ENCODE data around the gene LCP2. TPM values are rescaled to one million over a fixed set of nuclear protein-coding genes. Genes with fewer than 3 reads are reported as not detected.

Gene LCP2
- total RNA-seq, 1 experiment from 2014 or later: 0.36 TPM

- intact Hi-C loops (cut with micrococcal nuclease; ENCODE audit: unreplicated experiment): no loop called here
- ATAC-seq (peak; percentile 40), DNase-seq (ENCODE audit: low read depth, low spot score) (no peak)
- Histone ChIP-seq H3K27me3 (ENCODE audit: control insufficient read depth, insufficient read depth, low read length) (no peaks in the 10 kb centered on the region; the same call in 1 of the 2 replicates), H3K9me3 (ENCODE audit: control insufficient read depth, insufficient read depth, low read depth, low read length) (no peaks in the 10 kb centered on the region), H3K36me3 (ENCODE audit: control insufficient read depth, insufficient read depth, low read length) (no peaks in the 10 kb centered on the region), H3K27ac (ENCODE audit: low read length) (no peak overlapping the region), H3K4me1 (ENCODE audit: control insufficient read depth, insufficient read depth, low read length) (no peaks in the 10 kb centered on the region), H3K4me3 (ENCODE audit: low read depth in 2 of 2, low read length in 2 of 2) (no peak overlapping the region)
- in situ Hi-C loops (cut with HindIII; ENCODE audit: low pct_unique_long_range_greater_than_20kb, low sequenced_read_pairs): no loop called here
- no TSS peak for BruUV-seq (replicated peaks)
- ChIA-PET CTCF (interaction anchor here (0.6 to 0.7 kb wide), 2 partner anchors 866 to 1664 kb away, joined by 3 to 4 read pairs; no protein-coding TSS in a partner anchor), POLR2A (interaction anchor here (0.6 kb wide), 1 partner anchor 152 kb away, joined by 5 read pairs; no protein-coding TSS in a partner anchor)
- TF ChIP-seq TCF7L2 (IDR thresholded peaks at IDR 0.05; ENCODE audit: low read depth, low read length) (no peak), CTCF (IDR thresholded peaks at IDR 0.05) (peak; percentile 34; the same call in 1 of the 2 replicates)
These were observed 23.4 kb downstream of the LCP2 start for GRCh38 chr5:170273968-170274710.

DNA sequence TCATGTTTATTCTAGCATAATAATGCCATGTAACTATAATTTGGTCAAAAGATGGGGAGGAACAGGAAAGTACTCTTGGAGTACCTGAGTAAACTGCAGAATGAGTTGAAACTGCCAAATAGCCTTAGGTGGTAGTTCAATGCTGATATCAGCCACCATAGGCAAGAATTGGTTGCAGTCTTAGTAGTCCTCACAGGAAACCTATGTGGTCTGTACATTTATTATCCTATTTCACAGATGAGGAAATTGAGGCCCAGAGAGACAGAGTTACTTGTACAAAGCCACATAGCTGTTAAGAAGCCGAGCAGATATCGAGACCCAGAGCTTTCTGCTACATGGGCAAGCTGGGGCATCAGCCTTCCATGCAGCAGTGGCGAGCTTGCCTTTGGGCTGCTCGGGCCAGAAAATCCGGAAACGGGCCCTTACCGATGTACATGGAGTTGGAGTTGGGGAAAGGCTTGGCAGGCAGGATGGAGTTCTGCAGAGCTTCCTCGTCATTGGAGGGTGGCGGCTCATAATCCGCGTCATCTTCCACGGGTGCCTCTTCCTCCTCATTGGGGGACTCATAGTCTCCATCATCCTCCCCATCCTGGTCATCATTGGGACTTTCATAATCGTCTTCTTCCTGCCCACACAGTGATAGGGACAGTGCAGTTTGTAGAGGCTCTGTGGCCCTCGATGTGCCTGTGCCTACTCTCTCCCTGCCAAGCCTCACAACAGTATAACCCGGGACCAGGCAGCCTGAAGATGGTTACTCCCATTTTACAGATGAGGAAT lies 27.1 kb downstream of the LCP2 start:
- ATAC-seq (no peak), DNase-seq (ENCODE audit: low read depth, low spot score) (no peak)
- no peaks in the 10 kb centered on the region for H3K9me3 ChIP-seq (ENCODE audit: control insufficient read depth, insufficient read depth, low read depth, low read length)
- no peak for TF ChIP-seq SIN3A (IDR thresholded peaks at IDR 0.05; ENCODE audit: borderline replicate concordance, insufficient read depth, low read depth, low read length)
- TF ChIP-seq TCF7L2 (IDR thresholded peaks at IDR 0.05; ENCODE audit: low read depth, low read length): no peak
- TF ChIP-seq CTCF (IDR thresholded peaks at IDR 0.05): no peak
- no peak overlapping the region for H3K27ac ChIP-seq (ENCODE audit: low read length)
- H3K36me3 ChIP-seq (ENCODE audit: control insufficient read depth, insufficient read depth, low read length): no peaks in the 10 kb centered on the region
- ChIA-PET CTCF (no interaction called here), POLR2A (no interaction called here)
- intact Hi-C loops (cut with micrococcal nuclease; ENCODE audit: unreplicated experiment) (no loop called here), in situ Hi-C loops (cut with HindIII; ENCODE audit: low pct_unique_long_range_greater_than_20kb, low sequenced_read_pairs) (no loop called here)
- H3K4me3 ChIP-seq (ENCODE audit: low read depth in 2 of 2, low read length in 2 of 2): no peak overlapping the region
- no TSS peak for BruUV-seq (replicated peaks)
- peaks cover 6% of the 10 kb centered on the region; the same call in 1 of the 2 replicates for H3K4me1 ChIP-seq (ENCODE audit: control insufficient read depth, insufficient read depth, low read length)
- H3K27me3 ChIP-seq (ENCODE audit: control insufficient read depth, insufficient read depth, low read length): peaks cover 11% of the 10 kb centered on the region

DNA sequence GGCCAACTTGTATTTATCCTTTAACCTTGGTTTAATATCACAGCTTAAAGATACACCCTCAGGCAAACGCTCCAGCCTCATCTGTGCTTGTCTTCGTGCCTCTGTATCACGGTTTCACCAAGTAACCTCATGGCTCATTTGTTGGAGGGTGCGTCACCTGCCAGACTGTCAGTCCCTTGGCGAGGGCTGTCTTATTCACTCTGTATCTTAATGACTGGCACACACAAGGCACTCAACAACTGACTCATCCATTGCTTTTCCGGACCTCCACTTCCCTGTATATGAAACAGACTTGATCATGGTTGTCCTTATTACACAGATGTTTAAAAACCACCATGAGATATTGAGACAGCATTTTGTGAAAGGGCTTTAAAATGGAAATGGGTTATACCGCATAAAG lies 28.0 kb downstream of the LCP2 start:
- Histone ChIP-seq H3K27ac (ENCODE audit: low read length) (no peak overlapping the region), H3K27me3 (ENCODE audit: control insufficient read depth, insufficient read depth, low read length) (peaks cover 14% of the 10 kb centered on the region), H3K4me1 (ENCODE audit: control insufficient read depth, insufficient read depth, low read length) (peaks cover 6% of the 10 kb centered on the region; the same call in 1 of the 2 replicates), H3K4me3 (ENCODE audit: low read depth in 2 of 2, low read length in 2 of 2) (no peak overlapping the region), H3K9me3 (ENCODE audit: control insufficient read depth, insufficient read depth, low read depth, low read length) (no peaks in the 10 kb centered on the region), H3K36me3 (ENCODE audit: control insufficient read depth, insufficient read depth, low read length) (no peaks in the 10 kb centered on the region)
- no TSS peak for BruUV-seq (replicated peaks)
- POLR2A ChIA-PET: no interaction called here
- ATAC-seq (no peak), DNase-seq (ENCODE audit: low read depth, low spot score) (no peak)
- intact Hi-C loops (cut with micrococcal nuclease; ENCODE audit: unreplicated experiment): loop anchor here (2.0 to 5.0 kb wide), 2 partner anchors 151 to 353 kb away; no protein-coding TSS in a partner anchor
- no peak for TF ChIP-seq REST (IDR thresholded peaks at IDR 0.05; ENCODE audit: insufficient read depth in 1 of 2, low read depth in 2 of 2, low read length in 1 of 2)
- TF ChIP-seq TCF7L2 (IDR thresholded peaks at IDR 0.05; ENCODE audit: low read depth, low read length): no peak
- no peak for TF ChIP-seq SIN3A (IDR thresholded peaks at IDR 0.05; ENCODE audit: borderline replicate concordance, insufficient read depth, low read depth, low read length)
- no peak for TF ChIP-seq POLR2AphosphoS5 (IDR thresholded peaks at IDR 0.05; ENCODE audit: low read depth, low read length)
- no peak for TF ChIP-seq CTCF (IDR thresholded peaks at IDR 0.05)
- CTCF ChIA-PET: no interaction called here
- in situ Hi-C loops (cut with HindIII; ENCODE audit: low pct_unique_long_range_greater_than_20kb, low sequenced_read_pairs): no loop called here

All from Panc1 (cell line).